GM12891 (cell line): ENCODE measurements around the gene RPL31.

Source experiments
- POLR2A ChIP-seq: IDR thresholded peaks from 2 replicates; pipeline ENCODE4 v1.6.1; 2011; ENCODE audit warnings: low read depth, low read length, control low read depth
- POLR2AphosphoS5 ChIP-seq: IDR thresholded peaks from 2 replicates; pipeline ENCODE4 v1.6.1; 2011; ENCODE audit warnings: low read depth, low read length, control low read depth

DNA sequence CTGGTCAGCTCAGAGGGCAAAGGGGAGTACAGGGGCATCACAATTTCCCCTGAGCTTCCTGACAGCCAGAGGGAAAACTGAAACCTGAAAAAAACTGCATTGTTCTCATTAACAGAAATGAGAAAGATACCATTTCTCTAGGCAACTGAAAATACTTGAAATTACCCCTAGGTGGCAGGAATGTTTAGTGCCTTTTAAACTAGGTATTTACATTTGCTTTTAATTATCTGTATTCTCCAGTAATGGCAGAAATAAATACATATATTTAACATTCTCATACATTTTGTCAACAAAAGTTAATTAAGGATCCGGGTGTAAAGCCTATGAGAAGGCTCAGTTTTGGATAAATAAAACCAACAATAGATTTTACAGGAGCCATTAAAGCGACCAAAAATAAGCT lies 34.5 kb downstream of the RPL31 start:
- no peak for TF ChIP-seq POLR2A
- TF ChIP-seq POLR2AphosphoS5 = no peak
